HEK293T (cell line): ENCODE measurements around the gene S100P.

Experiments
- CTCF ChIA-PET: fragments of 350-600 bp; formaldehyde crosslinking; extraction: SDS; loops from one replicate; lab custom pipeline; 2021; ENCODE audit warnings: antibody characterized with exemption, inconsistent platforms; lab: Yijun Ruan, JAX
- POLR2A ChIA-PET: fragments of 350-600 bp; formaldehyde crosslinking; extraction: SDS; loops from one replicate; lab custom pipeline; 2020; ENCODE audit warnings: antibody characterized with exemption, inconsistent platforms; lab: Yijun Ruan, JAX
- DNase-seq: peaks from one replicate; pipeline ENCODE4 v3.0.0; 2012; ENCODE audit warnings: mixed read lengths; ENCODE audit errors: extremely low spot score
- ARNT ChIP-seq: fragments of 450-650 bp; IDR thresholded peaks from 2 replicates; pipeline ENCODE4 v1.6.1; 2017; ENCODE audit warnings: mild to moderate bottlenecking
- BHLHE40 ChIP-seq: fragments of 450-650 bp; IDR thresholded peaks from 2 replicates; pipeline ENCODE4 v1.6.1; 2016; ENCODE audit warnings: mild to moderate bottlenecking, moderate library complexity, borderline replicate concordance
- CTBP1 ChIP-seq: fragments of 450-650 bp; IDR thresholded peaks from 2 replicates; pipeline ENCODE4 v1.6.1; 2016; ENCODE audit warnings: borderline replicate concordance
- ELF4 ChIP-seq: fragments of 450-650 bp; IDR thresholded peaks from 2 replicates; pipeline ENCODE4 v1.6.1; 2017; ENCODE audit warnings: antibody characterized with exemption
- FOXA1 ChIP-seq: fragments of 450-650 bp; IDR thresholded peaks from 2 replicates; pipeline ENCODE4 v1.6.1; 2016; ENCODE audit warnings: mild to moderate bottlenecking
- FOXK2 ChIP-seq: fragments of 450-650 bp; IDR thresholded peaks from 2 replicates; pipeline ENCODE4 v1.6.1; 2016; ENCODE audit warnings: mild to moderate bottlenecking
- FOXM1 ChIP-seq: fragments of 450-650 bp; IDR thresholded peaks from 2 replicates; pipeline ENCODE4 v1.6.1; 2017; ENCODE audit warnings: mild to moderate bottlenecking, borderline replicate concordance
- HDGF ChIP-seq: fragments of 450-650 bp; IDR thresholded peaks from 2 replicates; pipeline ENCODE4 v1.6.1; 2017; ENCODE audit warnings: antibody characterized with exemption, borderline replicate concordance
- L3MBTL2 ChIP-seq: fragments of 450-650 bp; conservative IDR thresholded peaks from 2 replicates; pipeline ENCODE4 v1.6.1; 2016; ENCODE audit warnings: mild to moderate bottlenecking
- LEF1 ChIP-seq: fragments of 450-650 bp; IDR thresholded peaks from 2 replicates; pipeline ENCODE4 v1.6.1; 2017; ENCODE audit warnings: mild to moderate bottlenecking, borderline replicate concordance
- NFRKB ChIP-seq: fragments of 450-650 bp; IDR thresholded peaks from 2 replicates; pipeline ENCODE4 v1.6.1; 2016; ENCODE audit warnings: mild to moderate bottlenecking, moderate library complexity
- PKNOX1 ChIP-seq: fragments of 450-650 bp; IDR thresholded peaks from 2 replicates; pipeline ENCODE4 v1.6.1; 2016
- SP1 ChIP-seq: fragments of 450-650 bp; IDR thresholded peaks from 2 replicates; pipeline ENCODE4 v1.6.1; 2017
- SUZ12 ChIP-seq: fragments of 450-650 bp; IDR thresholded peaks from 2 replicates; pipeline ENCODE4 v1.6.1; 2016; ENCODE audit warnings: mild to moderate bottlenecking
- TARDBP ChIP-seq: fragments of 450-650 bp; IDR thresholded peaks from 2 replicates; pipeline ENCODE4 v1.6.1; 2016
- ZNF384 ChIP-seq: fragments of 450-650 bp; IDR thresholded peaks from 2 replicates; pipeline ENCODE4 v1.6.1; 2016

S100P gene

GRCh38 chr4:6660430-6660829, 33.2 kb upstream of the S100P start:
- POLR2A ChIA-PET = interaction anchor here (0.7 kb wide), 1 partner anchor 11 kb away, joined by 3 read pairs; no protein-coding TSS in a partner anchor
- no peak for DNase-seq
- CTCF ChIA-PET = no interaction called here
- TF ChIP-seq FOXA1 (no peak), SUZ12 (no peak), L3MBTL2 (no peak)

GRCh38 chr4:6662591-6662990, 31.1 kb upstream of the S100P start:
- ChIA-PET POLR2A (interaction anchor here (0.6 to 3.3 kb wide), 4 partner anchors 11 to 310 kb away, joined by 3 to 32 read pairs (median 4); a partner anchor contains a TSS), CTCF (no interaction called here)
- no peak for DNase-seq
- TF ChIP-seq ARNT (no peak), CTBP1 (no peak), SP1 (no peak), NFRKB (no peak), SUZ12 (no peak), BHLHE40 (no peak), PKNOX1 (no peak), L3MBTL2 (no peak), ZNF384 (no peak), FOXK2 (no peak)

- ChIA-PET CTCF (interaction anchor here (0.7 kb wide), 1 partner anchor 26 kb away, joined by 3 read pairs; no protein-coding TSS in a partner anchor), POLR2A (interaction anchor here (0.6 to 3.3 kb wide), 5 partner anchors 9 to 22 kb away, joined by 4 to 32 read pairs (median 5); a partner anchor contains a TSS)
- DNase-seq = no peak
- no peak for TF ChIP-seq PKNOX1
- TF ChIP-seq FOXA1 = no peak
- no peak for TF ChIP-seq TARDBP
- TF ChIP-seq FOXM1 = no peak
- no peak for TF ChIP-seq FOXK2
- TF ChIP-seq ZNF384 = no peak
- TF ChIP-seq CTBP1 = no peak
- no peak for TF ChIP-seq HDGF
- TF ChIP-seq L3MBTL2 = no peak
- no peak for TF ChIP-seq SP1
- TF ChIP-seq SUZ12 = no peak
- no peak for TF ChIP-seq BHLHE40
- TF ChIP-seq ARNT = no peak
- no peak for TF ChIP-seq NFRKB
- TF ChIP-seq LEF1 = no peak
- TF ChIP-seq ELF4 = no peak
Measured at GRCh38 chr4:6663596-6664393, 29.9 kb upstream of the S100P start.

- ChIA-PET POLR2A (no interaction called here), CTCF (no interaction called here)
- TF ChIP-seq TARDBP = peak; percentile 53; the same call in 1 of the 2 replicates
- no peak for TF ChIP-seq PKNOX1
- no peak for TF ChIP-seq NFRKB
- no peak for DNase-seq
Measured at GRCh38 chr4:6665320-6665654, 28.4 kb upstream of the S100P start.

GRCh38 chr4:6668391-6668790, 25.3 kb upstream of the S100P start:
- no peak for DNase-seq
- no peak for TF ChIP-seq FOXM1
- no peak for TF ChIP-seq CTBP1
- TF ChIP-seq LEF1 = no peak
- ChIA-PET POLR2A (no interaction called here), CTCF (no interaction called here)

- DNase-seq = no peak
- ChIA-PET CTCF (interaction anchor here (0.5 kb wide), 1 partner anchor 99 kb away, joined by 5 read pairs; no protein-coding TSS in a partner anchor), POLR2A (interaction anchor here (1.4 to 2.8 kb wide), 3 partner anchors 31 to 97 kb away, joined by 5 to 18 read pairs (median 9); partner anchors contain the start of genes BLOC1S4, MAN2B2 and MRFAP1)
- TF ChIP-seq FOXA1 (no peak), CTBP1 (no peak), ELF4 (no peak), PKNOX1 (no peak), ZNF384 (no peak)
Measured at GRCh38 chr4:6671648-6672047, 22.0 kb upstream of the S100P start.
